CD4-positive, CD25-positive, alpha-beta regulatory T cell (primary cell): Measurements from ENCODE around the gene TRIM67. TPM values are rescaled to one million over a fixed set of nuclear protein-coding genes. Genes with fewer than 3 reads are reported as not detected.
A peak's percentile ranks its signal among the peaks of the same experiment; 100 is the strongest.

Experiments used
- ATAC-seq, 2 donors: fragments of 150-1000 bp; cut with Tn5 transposase; one replicate each; pipeline ENCODE4 v1.10.0; 2021; ENCODE audit warnings: low read depth in 2 of 2, moderate number of reproducible peaks in 2 of 2, moderate library complexity in 1 of 2
- DNase-seq, 3 donors: peaks; one replicate each; pipeline versions ENCODE4 v3.0.0 to v3.0.0-alpha.2; 2012 to 2022; ENCODE audit warnings: mixed read lengths in 1 of 3
- H3K27ac ChIP-seq: one replicate; pipeline ENCODE4 v1.7.0; 2013; ENCODE audit warnings: mild to moderate bottlenecking, low read length; ENCODE audit not compliant: insufficient read depth, poor library complexity, severe bottlenecking
- H3K27me3 ChIP-seq: one replicate; pipeline ENCODE4 v1.7.0; 2013; ENCODE audit warnings: low read length; ENCODE audit not compliant: control insufficient read depth, insufficient read depth
- H3K36me3 ChIP-seq: one replicate; pipeline ENCODE4 v1.7.0; 2013; ENCODE audit warnings: mild to moderate bottlenecking, low read length, moderate library complexity; ENCODE audit not compliant: control insufficient read depth, insufficient read depth
- H3K4me1 ChIP-seq: 2 replicates; pipeline ENCODE4 v1.7.0; 2013; ENCODE audit warnings: mild to moderate bottlenecking, low read length; ENCODE audit not compliant: insufficient read depth, control insufficient read depth, poor library complexity, severe bottlenecking
- H3K4me3 ChIP-seq: one replicate; pipeline ENCODE4 v1.7.0; 2013; ENCODE audit warnings: low read depth, mild to moderate bottlenecking, low read length, moderate library complexity
- H3K9me3 ChIP-seq, 2 experiments: 1 replicate in 1 of 2; 2 replicates in 1 of 2; pipeline ENCODE4 v1.7.0; 2013; ENCODE audit warnings: low read length in 2 of 2, mild to moderate bottlenecking in 1 of 2, moderate library complexity in 1 of 2; ENCODE audit not compliant: control insufficient read depth in 2 of 2
- H3K27ac Mint-ChIP-seq, 3 donors: one replicate each; pipeline ENCODE4 v1.8.0; 2020 to 2022; ENCODE audit warnings: mild to moderate bottlenecking in 3 of 3, mixed read lengths in 3 of 3, moderate library complexity in 2 of 3
- H3K27me3 Mint-ChIP-seq: one replicate; pipeline ENCODE4 v1.8.0; 2022; ENCODE audit warnings: mild to moderate bottlenecking, mixed read lengths
- H3K36me3 Mint-ChIP-seq: one replicate; pipeline ENCODE4 v1.8.0; 2020; ENCODE audit warnings: mixed read lengths
- H3K4me1 Mint-ChIP-seq, 4 donors: one replicate each; pipeline ENCODE4 v1.8.0; 2020 to 2022; ENCODE audit warnings: mixed read lengths in 4 of 4, mild to moderate bottlenecking in 1 of 4
- H3K4me3 Mint-ChIP-seq, 4 donors: one replicate each; pipeline ENCODE4 v1.8.0; 2020 to 2022; ENCODE audit warnings: mild to moderate bottlenecking in 4 of 4, mixed read lengths in 4 of 4, moderate library complexity in 3 of 4
- H3K9me3 Mint-ChIP-seq, 7 donors: one replicate each; pipeline ENCODE4 v1.8.0; 2020 to 2022; ENCODE audit warnings: mixed read lengths in 7 of 7, mild to moderate bottlenecking in 3 of 7, moderate library complexity in 2 of 7
- polyA plus RNA-seq, 4 donors: library from polyadenylated mRNA; unstranded; fragments of 300-500 nt; fragmentation: Illumina TruSeq; gene quantifications; one replicate each; pipeline ENCODE4 v1.2.3, GENCODE V29; 2021
- total RNA-seq: library from RNA; stranded (reverse); gene quantifications from one replicate; pipeline ENCODE4 v1.2.3, GENCODE V29; 2022

TRIM67 gene
- total and polyA plus RNA-seq, 5 donors from 2014 or later, result not detected

DNA sequence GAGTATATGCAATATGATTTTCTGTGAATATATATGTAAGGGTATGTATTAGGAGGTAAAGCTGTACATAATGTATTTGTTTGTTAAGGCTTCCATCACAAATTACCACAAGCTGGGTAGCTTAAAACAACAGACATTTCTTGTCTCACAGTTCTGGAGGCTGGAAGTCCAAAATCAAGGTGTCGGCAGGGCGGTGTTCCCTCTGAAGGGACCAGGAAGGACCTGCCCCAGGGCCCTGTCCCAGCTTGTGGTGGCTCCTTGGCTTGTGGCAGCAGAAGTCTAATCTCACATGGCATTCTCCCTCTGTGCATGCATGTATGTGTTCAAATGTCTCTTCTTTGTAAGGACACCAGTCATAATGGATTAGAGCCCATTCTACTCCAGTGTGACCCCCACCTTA lies 17.1 kb downstream of the TRIM67 start:
- ATAC-seq (no peak), DNase-seq (no peak)
- Mint-ChIP-seq H3K9me3 (no peaks in the 10 kb centered on the region), H3K36me3 (no peaks in the 10 kb centered on the region), H3K27me3 (peaks cover 19% of the 10 kb centered on the region), H3K4me1 (no peaks in the 10 kb centered on the region), H3K4me3 (no peak overlapping the region), H3K27ac (peak overlapping the region in 1 of 3 donors; percentile 8)
- Histone ChIP-seq H3K27ac (no peak overlapping the region), H3K36me3 (no peaks in the 10 kb centered on the region), H3K4me1 (no peaks in the 10 kb centered on the region), H3K9me3 (no peaks in the 10 kb centered on the region), H3K27me3 (peaks cover 22% of the 10 kb centered on the region), H3K4me3 (no peak overlapping the region)

GRCh38 chr1:231180034-231180433 lies 18.2 kb downstream of the TRIM67 start:
- no peak for ATAC-seq
- H3K9me3 Mint-ChIP-seq, result no peaks in the 10 kb centered on the region
- no peak overlapping the region for H3K27ac ChIP-seq
- H3K4me1 Mint-ChIP-seq, result no peaks in the 10 kb centered on the region
- no peak overlapping the region for H3K4me3 Mint-ChIP-seq
- no peaks in the 10 kb centered on the region for H3K9me3 ChIP-seq
- no peaks in the 10 kb centered on the region for H3K36me3 ChIP-seq
- H3K27me3 ChIP-seq, result peaks cover 20% of the 10 kb centered on the region
- H3K27me3 Mint-ChIP-seq, result peaks cover 13% of the 10 kb centered on the region
- no peaks in the 10 kb centered on the region for H3K36me3 Mint-ChIP-seq
- no peak for DNase-seq
- H3K4me3 ChIP-seq, result no peak overlapping the region
- no peak overlapping the region for H3K27ac Mint-ChIP-seq
- no peaks in the 10 kb centered on the region for H3K4me1 ChIP-seq

GRCh38 chr1:231181271-231181670 lies 19.4 kb downstream of the TRIM67 start:
- Histone ChIP-seq H3K27me3 (peaks cover 22% of the 10 kb centered on the region), H3K9me3 (no peaks in the 10 kb centered on the region), H3K36me3 (no peaks in the 10 kb centered on the region), H3K4me3 (no peak overlapping the region), H3K4me1 (no peaks in the 10 kb centered on the region), H3K27ac (no peak overlapping the region)
- ATAC-seq (no peak), DNase-seq (no peak)
- no peaks in the 10 kb centered on the region for H3K9me3 Mint-ChIP-seq
- H3K27ac Mint-ChIP-seq, result no peak overlapping the region
- H3K27me3 Mint-ChIP-seq, result peaks cover 6% of the 10 kb centered on the region
- H3K4me1 Mint-ChIP-seq, result no peaks in the 10 kb centered on the region
- H3K4me3 Mint-ChIP-seq, result no peak overlapping the region
- H3K36me3 Mint-ChIP-seq, result no peaks in the 10 kb centered on the region

- no peak overlapping the region for H3K27ac Mint-ChIP-seq
Measured at GRCh38 chr1:231182317-231182716, 20.5 kb downstream of the TRIM67 start.

DNA sequence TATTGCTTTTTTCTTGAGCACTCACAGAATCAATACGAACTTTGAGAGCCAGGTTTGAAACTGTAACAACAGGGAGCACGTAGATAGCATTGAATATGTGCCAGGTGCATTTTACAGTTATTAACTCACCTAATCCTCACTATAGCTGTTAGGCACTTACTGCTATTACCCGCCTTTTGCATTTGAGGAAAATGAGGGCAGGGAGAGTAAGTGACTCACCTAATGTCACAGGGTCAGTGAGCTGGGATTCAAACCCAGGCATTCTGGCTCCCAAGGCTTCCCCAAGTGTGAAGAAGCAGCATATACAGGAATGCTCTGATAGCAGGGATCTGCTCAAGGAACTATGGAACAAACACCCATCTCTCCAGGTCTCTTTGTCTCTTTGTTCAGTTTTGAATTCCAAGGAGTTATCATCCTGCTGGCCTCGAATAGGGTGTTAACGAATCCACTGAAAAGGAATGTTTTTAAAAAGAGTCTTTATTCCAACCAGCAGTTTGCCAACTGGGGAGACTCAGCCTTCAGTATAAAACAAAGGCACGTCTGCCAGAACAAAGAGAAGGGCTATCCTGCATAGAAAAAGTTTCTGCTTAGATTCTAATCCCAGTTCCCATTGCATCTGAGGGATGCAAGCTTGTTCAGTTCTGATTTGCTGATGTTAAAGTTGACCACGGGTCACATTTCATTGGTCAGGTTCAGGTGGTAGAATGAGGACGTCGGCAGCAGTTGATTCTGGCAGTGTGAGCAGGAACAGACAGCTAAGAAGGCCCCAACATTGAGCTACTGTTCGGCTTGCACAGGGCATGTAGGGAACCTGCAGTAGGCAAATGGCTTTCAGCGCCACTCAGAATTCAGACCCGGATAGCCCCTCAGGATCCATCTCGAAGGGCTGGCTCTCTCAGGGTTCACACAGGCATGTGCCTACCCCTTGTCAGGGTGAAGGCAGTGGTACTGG lies 22.1 kb downstream of the TRIM67 start:
- H3K27me3 Mint-ChIP-seq, result peaks cover 6% of the 10 kb centered on the region
- H3K4me1 ChIP-seq, result no peaks in the 10 kb centered on the region
- H3K36me3 ChIP-seq, result no peaks in the 10 kb centered on the region
- DNase-seq (no peak), ATAC-seq (no peak)
- H3K36me3 Mint-ChIP-seq, result no peaks in the 10 kb centered on the region
- H3K4me1 Mint-ChIP-seq, result no peaks in the 10 kb centered on the region
- no peak overlapping the region for H3K4me3 ChIP-seq
- no peak overlapping the region for H3K27ac Mint-ChIP-seq
- no peak overlapping the region for H3K4me3 Mint-ChIP-seq
- H3K9me3 ChIP-seq, result no peaks in the 10 kb centered on the region
- peaks cover 15% of the 10 kb centered on the region for H3K27me3 ChIP-seq
- H3K27ac ChIP-seq, result no peak overlapping the region
- H3K9me3 Mint-ChIP-seq, result no peaks in the 10 kb centered on the region

More at GRCh38 chr1:231182317-231182716, 20.5 kb downstream of the TRIM67 start:
- H3K9me3 Mint-ChIP-seq, result no peaks in the 10 kb centered on the region
- Histone ChIP-seq H3K27ac (no peak overlapping the region), H3K27me3 (peaks cover 17% of the 10 kb centered on the region), H3K4me1 (no peaks in the 10 kb centered on the region), H3K9me3 (no peaks in the 10 kb centered on the region), H3K4me3 (no peak overlapping the region), H3K36me3 (no peaks in the 10 kb centered on the region)
- H3K4me3 Mint-ChIP-seq, result no peak overlapping the region
- ATAC-seq, result no peak
- no peak for DNase-seq
- no peaks in the 10 kb centered on the region for H3K36me3 Mint-ChIP-seq
- H3K27me3 Mint-ChIP-seq, result peaks cover 6% of the 10 kb centered on the region
- no peaks in the 10 kb centered on the region for H3K4me1 Mint-ChIP-seq

DNA sequence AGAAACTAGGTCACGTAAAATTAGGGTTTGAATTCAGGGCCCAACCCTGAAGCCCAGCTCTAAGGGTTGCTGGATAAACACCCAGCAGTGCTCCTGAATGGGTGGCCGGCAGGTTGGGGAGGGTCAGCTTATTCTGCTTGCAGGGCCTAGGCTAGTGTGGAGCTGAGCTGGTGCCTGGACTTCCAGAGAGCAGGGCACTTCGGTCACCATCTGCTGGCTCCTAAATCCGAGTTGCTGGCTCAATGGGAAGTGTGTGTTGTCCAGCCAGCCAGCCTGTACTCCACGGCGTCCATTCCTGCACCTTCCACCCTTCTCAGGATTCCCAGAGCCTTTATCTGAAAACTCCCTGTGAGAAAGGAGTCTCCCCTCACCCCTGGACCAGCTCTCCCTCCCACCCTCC lies 23.0 kb downstream of the TRIM67 start:
- no peak overlapping the region for H3K27ac Mint-ChIP-seq
- H3K9me3 Mint-ChIP-seq, result peaks cover 0 to under 1% (median 0%) of the 10 kb centered on the region in 7 donors
- H3K4me1 ChIP-seq, result no peaks in the 10 kb centered on the region
- DNase-seq (no peak), ATAC-seq (no peak)
- H3K4me1 Mint-ChIP-seq, result no peaks in the 10 kb centered on the region
- H3K27me3 ChIP-seq, result peaks cover 12% of the 10 kb centered on the region
- H3K4me3 ChIP-seq, result no peak overlapping the region
- no peak overlapping the region for H3K27ac ChIP-seq
- no peak overlapping the region for H3K4me3 Mint-ChIP-seq
- H3K9me3 ChIP-seq, result no peaks in the 10 kb centered on the region
- H3K36me3 ChIP-seq, result no peaks in the 10 kb centered on the region
- no peaks in the 10 kb centered on the region for H3K36me3 Mint-ChIP-seq
- H3K27me3 Mint-ChIP-seq, result peaks cover 11% of the 10 kb centered on the region

DNA sequence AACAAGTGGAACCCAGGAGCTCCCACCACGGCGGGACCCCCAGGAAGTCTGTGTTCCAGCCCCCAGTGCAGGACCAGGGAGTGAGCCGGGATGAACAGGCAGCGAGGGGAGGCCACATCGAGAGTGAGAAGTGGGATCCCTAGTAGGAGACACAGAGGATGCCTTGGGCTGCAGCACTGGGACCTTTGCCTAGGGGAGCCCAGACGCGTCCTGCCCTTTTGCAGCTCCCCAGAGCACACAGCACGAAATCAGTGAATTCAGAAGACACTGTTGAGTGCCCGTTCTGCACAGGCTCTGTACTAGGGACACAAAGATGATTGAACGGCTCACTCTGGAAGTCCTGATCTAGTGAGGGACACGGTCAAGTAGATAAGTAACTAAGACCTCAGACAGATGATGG lies 23.5 kb downstream of the TRIM67 start:
- Mint-ChIP-seq H3K4me1 (no peaks in the 10 kb centered on the region), H3K9me3 (peaks cover 0 to 1% (median 0%) of the 10 kb centered on the region in 7 donors), H3K36me3 (no peaks in the 10 kb centered on the region), H3K4me3 (no peak overlapping the region), H3K27me3 (peaks cover 11% of the 10 kb centered on the region), H3K27ac (no peak overlapping the region)
- DNase-seq (no peak), ATAC-seq (no peak)
- Histone ChIP-seq H3K4me1 (no peaks in the 10 kb centered on the region), H3K9me3 (no peaks in the 10 kb centered on the region), H3K27ac (no peak overlapping the region), H3K36me3 (no peaks in the 10 kb centered on the region), H3K27me3 (peaks cover 12% of the 10 kb centered on the region), H3K4me3 (no peak overlapping the region)
